C4-2B (cell line): ENCODE data around the gene GLB1L3.

ENCODE experiments used
- ZFX ChIP-seq: fragments of 450-650 bp; IDR thresholded peaks from 2 replicates; pipeline ENCODE4 v1.6.1; 2017
- TF ChIP-seq, protein P1 (sequence below): fragments of 450-650 bp; conservative IDR thresholded peaks from 2 replicates; pipeline ENCODE4 v1.5.1; 2017; ENCODE audit warnings: mild to moderate bottlenecking

GRCh38 chr11:134334796-134335571 is 58.8 kb downstream of the GLB1L3 start:
- TF ChIP-seq, protein P1, sequence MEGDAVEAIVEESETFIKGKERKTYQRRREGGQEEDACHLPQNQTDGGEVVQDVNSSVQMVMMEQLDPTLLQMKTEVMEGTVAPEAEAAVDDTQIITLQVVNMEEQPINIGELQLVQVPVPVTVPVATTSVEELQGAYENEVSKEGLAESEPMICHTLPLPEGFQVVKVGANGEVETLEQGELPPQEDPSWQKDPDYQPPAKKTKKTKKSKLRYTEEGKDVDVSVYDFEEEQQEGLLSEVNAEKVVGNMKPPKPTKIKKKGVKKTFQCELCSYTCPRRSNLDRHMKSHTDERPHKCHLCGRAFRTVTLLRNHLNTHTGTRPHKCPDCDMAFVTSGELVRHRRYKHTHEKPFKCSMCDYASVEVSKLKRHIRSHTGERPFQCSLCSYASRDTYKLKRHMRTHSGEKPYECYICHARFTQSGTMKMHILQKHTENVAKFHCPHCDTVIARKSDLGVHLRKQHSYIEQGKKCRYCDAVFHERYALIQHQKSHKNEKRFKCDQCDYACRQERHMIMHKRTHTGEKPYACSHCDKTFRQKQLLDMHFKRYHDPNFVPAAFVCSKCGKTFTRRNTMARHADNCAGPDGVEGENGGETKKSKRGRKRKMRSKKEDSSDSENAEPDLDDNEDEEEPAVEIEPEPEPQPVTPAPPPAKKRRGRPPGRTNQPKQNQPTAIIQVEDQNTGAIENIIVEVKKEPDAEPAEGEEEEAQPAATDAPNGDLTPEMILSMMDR, result no peak
- no peak for TF ChIP-seq ZFX
